GM23248 (cell line): Measurements from ENCODE around the gene C1orf87. TPM values are rescaled to one million over a fixed set of nuclear protein-coding genes. Genes with fewer than 3 reads are reported as not detected.

Experiments used
- DNase-seq: peaks from one replicate; pipeline ENCODE4 v3.0.0-alpha.2; 2015
- H2AFZ ChIP-seq: fragments of 200-600 bp; sonication (generic); 2 replicates; pipeline ENCODE4 v1.6.1; 2016; ENCODE audit warnings: antibody characterized with exemption
- H3F3A ChIP-seq: fragments of 200-600 bp; sonication (generic); 2 replicates; pipeline ENCODE4 v1.6.1; 2016; ENCODE audit warnings: mild to moderate bottlenecking, antibody characterized with exemption, mixed run types; ENCODE audit not compliant: insufficient read depth
- H3K27ac ChIP-seq: fragments of 200-600 bp; sonication (generic); 2 replicates; pipeline ENCODE4 v1.5.1; 2016; ENCODE audit warnings: mild to moderate bottlenecking
- H3K27me3 ChIP-seq: fragments of 200-600 bp; sonication (generic); replicated peaks from 2 replicates; pipeline ENCODE4 v1.6.1; 2016; ENCODE audit warnings: mild to moderate bottlenecking; ENCODE audit not compliant: insufficient read depth
- H3K36me3 ChIP-seq: fragments of 200-600 bp; sonication (generic); 2 replicates; pipeline ENCODE4 v1.6.1; 2016; ENCODE audit warnings: low read depth, mild to moderate bottlenecking
- H3K4me1 ChIP-seq: fragments of 200-600 bp; sonication (generic); 2 replicates; pipeline ENCODE4 v1.6.1; 2016; ENCODE audit warnings: mild to moderate bottlenecking; ENCODE audit not compliant: insufficient read depth
- H3K4me2 ChIP-seq: fragments of 200-600 bp; sonication (generic); one replicate; pipeline ENCODE4 v1.6.1; 2016; ENCODE audit warnings: mild to moderate bottlenecking; ENCODE audit not compliant: unreplicated experiment
- H3K4me3 ChIP-seq: fragments of 200-600 bp; sonication (generic); 2 replicates; pipeline ENCODE4 v1.5.1; 2016; ENCODE audit warnings: mild to moderate bottlenecking
- H3K79me2 ChIP-seq: fragments of 200-600 bp; sonication (generic); 2 replicates; pipeline ENCODE4 v1.6.1; 2016; ENCODE audit warnings: mild to moderate bottlenecking; ENCODE audit not compliant: insufficient read depth
- H3K9ac ChIP-seq: fragments of 200-600 bp; sonication (generic); 2 replicates; pipeline ENCODE4 v1.6.1; 2016; ENCODE audit warnings: mild to moderate bottlenecking
- H3K9me2 ChIP-seq: fragments of 200-600 bp; sonication (generic); 2 replicates; pipeline ENCODE4 v1.6.1; 2016; ENCODE audit warnings: mixed run types, mild to moderate bottlenecking, moderate library complexity; ENCODE audit not compliant: insufficient read depth
- H3K9me3 ChIP-seq: fragments of 200-600 bp; sonication (generic); one replicate; pipeline ENCODE4 v1.6.1; 2017; ENCODE audit warnings: low read depth
- H4K20me1 ChIP-seq: fragments of 200-600 bp; sonication (generic); 2 replicates; pipeline ENCODE4 v1.6.0; 2016; ENCODE audit not compliant: insufficient read depth
- EZH2 ChIP-seq: fragments of 200-600 bp; sonication (generic); IDR thresholded peaks from 2 replicates; pipeline ENCODE4 v1.6.1; 2018; ENCODE audit warnings: antibody characterized with exemption, mild to moderate bottlenecking; ENCODE audit not compliant: insufficient read depth, poor library complexity, severe bottlenecking
- EZH2phosphoT487 ChIP-seq: fragments of 200-600 bp; sonication (generic); IDR thresholded peaks from 2 replicates; pipeline ENCODE4 v1.6.1; 2018; ENCODE audit warnings: antibody characterized with exemption, moderate library complexity, mild to moderate bottlenecking, low read depth; ENCODE audit not compliant: insufficient read depth
- WGBS, 2 experiments: methylation state at CpG; one replicate each; pipeline ENCODE4 v1.1.6; 2015 to 2017; ENCODE audit warnings: low lambda C conversion rate in 2 of 2, low coverage in 1 of 2; ENCODE audit errors: missing lambda C conversion rate in 2 of 2; 5-methylcytosine and 5-hydroxymethylcytosine counted together
- in situ Hi-C: fragments of 300-500 bp; cut with MboI; formaldehyde crosslinking; loops from 2 replicates; pipeline ENCODE4 v1.15.0; 2020
- polyA plus RNA-seq: library from polyadenylated mRNA; unstranded; fragments of >200 nt; fragmentation: Nextera tagmentation; extraction: Ambion mirVana; gene quantifications from 2 replicates; pipeline ENCODE4 v1.2.1, GENCODE V29; 2016
- total RNA-seq: library from RNA; depleted of rRNA; stranded (reverse); fragments of >200 nt; shearing (Covaris generic); gene quantifications from 2 replicates; pipeline ENCODE4 v1.2.3, GENCODE V29; 2014

Gene C1orf87
- total and polyA plus RNA-seq, 2 experiments from 2014 or later, result not detected

DNA sequence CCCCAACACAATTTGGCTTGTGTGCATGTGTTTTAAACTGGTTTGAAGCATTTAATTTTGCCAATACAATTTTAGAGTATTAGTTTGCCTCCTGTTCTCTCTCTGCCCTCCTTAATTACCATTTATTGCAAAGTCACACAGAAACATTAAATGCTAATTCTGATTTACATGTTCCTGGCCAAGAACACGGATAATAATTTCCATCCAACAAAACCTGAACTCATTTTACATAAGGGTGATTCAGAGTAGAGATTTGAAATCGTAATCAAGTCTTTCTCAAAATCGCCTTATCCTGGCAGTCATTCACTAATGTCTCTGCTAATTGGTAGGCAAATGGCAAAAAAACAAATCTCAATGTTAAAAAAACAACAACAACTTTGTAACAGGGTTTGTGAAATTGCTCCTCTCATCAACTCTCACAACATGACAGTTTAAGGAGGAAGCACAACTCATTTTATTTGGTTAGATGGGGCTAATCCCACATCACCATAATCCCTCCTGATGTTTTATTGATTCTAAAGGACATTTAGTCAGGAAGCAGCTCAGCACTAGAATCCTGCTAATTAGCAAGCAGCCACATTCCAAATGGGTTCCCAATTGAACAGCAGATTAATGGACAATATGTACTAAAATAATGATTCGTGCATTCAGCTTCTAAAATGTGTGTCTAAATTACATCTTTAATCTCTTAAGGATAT, 55.9 kb downstream of the C1orf87 start:
- Histone ChIP-seq H3K9me2 (no peaks in the 10 kb centered on the region), H3K27ac (no peak overlapping the region), H3K4me3 (no peak overlapping the region), H3K9ac (no peak overlapping the region), H3K4me1 (no peaks in the 10 kb centered on the region), H3K9me3 (no peaks in the 10 kb centered on the region), H4K20me1 (no peaks in the 10 kb centered on the region), H2AFZ (no peak overlapping the region), H3K36me3 (no peaks in the 10 kb centered on the region), H3K27me3 (no peaks in the 10 kb centered on the region), H3K4me2 (no peak overlapping the region), H3K79me2 (no peaks in the 10 kb centered on the region), H3F3A (no peaks in the 10 kb centered on the region)
- no peak for TF ChIP-seq EZH2
- TF ChIP-seq EZH2phosphoT487, result no peak
- 15 to 18% methylated on average over 4 of the region's 4 CpGs for WGBS, 2 experiments
- DNase-seq, result no peak
- in situ Hi-C loops, result no loop called here

DNA sequence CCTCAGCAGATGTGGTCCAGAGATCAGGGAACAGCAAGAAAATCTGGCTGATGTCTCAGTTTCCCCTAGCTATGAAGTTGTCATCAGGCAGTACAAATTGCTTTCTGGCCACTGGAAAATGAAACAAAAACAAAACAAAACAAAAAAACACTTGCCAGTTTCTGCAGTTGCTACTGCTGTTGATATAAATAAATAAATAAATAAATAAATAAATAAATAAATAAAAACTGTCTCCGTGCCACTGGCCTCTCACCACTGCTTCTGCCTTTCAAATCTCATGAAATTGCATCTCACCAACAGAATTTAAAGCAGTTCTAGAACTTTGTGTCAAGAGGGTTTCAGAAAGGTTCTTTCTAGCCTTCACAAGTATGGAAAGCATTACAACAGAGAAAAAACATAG, 62.9 kb downstream of the C1orf87 start:
- H3K27me3 ChIP-seq, result no peaks in the 10 kb centered on the region
- H2AFZ ChIP-seq, result no peak overlapping the region
- no peak for DNase-seq
- WGBS, 2 experiments, result 12 to 18% methylated on average over 1 of the region's 1 CpG
- TF ChIP-seq EZH2phosphoT487 (no peak), EZH2 (no peak)
- no peak overlapping the region for H3K9ac ChIP-seq
- H3K27ac ChIP-seq, result no peak overlapping the region
- in situ Hi-C loops, result no loop called here
- no peaks in the 10 kb centered on the region for H3K79me2 ChIP-seq
- H3K4me2 ChIP-seq, result no peak overlapping the region
- no peaks in the 10 kb centered on the region for H3K9me2 ChIP-seq
- no peaks in the 10 kb centered on the region for H3K36me3 ChIP-seq
- no peak overlapping the region for H3K4me3 ChIP-seq
- no peaks in the 10 kb centered on the region for H3K9me3 ChIP-seq
- H3K4me1 ChIP-seq, result no peaks in the 10 kb centered on the region
- no peaks in the 10 kb centered on the region for H3F3A ChIP-seq
- no peaks in the 10 kb centered on the region for H4K20me1 ChIP-seq

DNA sequence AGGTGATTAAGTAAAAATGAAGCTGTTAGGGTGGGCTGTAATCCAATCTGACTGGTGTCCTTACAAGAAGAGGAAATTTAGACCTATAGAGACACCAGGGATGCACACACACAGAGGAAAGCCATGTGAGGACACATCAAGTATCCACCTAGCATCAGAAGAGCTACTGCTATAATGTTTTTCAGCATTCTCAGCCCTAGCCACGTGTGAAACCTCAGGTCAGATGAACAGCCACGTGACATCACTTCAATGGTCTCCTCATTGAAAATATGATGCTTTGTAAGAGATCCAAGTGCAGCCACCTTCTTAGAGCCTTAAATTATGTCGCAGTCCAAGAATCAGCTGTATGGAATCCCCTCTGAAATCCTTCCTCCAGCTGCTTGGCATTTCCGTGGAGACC, 65.1 kb downstream of the C1orf87 start:
- WGBS, 2 experiments, result 68 to 69% methylated on average over 4 of the region's 4 CpGs

DNA sequence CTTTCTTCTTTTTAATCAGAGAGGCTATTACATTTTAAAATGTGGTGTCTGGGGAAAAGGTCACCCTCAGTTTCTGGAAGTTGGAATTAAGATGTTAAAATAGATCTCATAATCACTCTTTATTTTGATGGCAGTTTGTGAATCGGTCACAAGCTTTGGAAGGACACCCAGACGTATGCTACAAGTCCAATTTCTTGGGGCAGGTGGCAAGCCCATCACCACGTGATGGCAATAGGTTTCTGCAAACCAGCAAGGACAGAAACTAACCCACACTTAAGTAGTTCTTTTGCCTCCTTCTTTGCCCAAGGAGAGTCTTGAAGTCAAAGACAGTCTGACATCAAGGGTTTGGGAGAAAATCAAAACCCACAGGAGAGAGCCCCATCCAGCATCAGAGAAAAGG, 72.9 kb downstream of the C1orf87 start:
- peaks cover 60% of the 10 kb centered on the region for H3K27me3 ChIP-seq
- WGBS, 2 experiments, result 31 to 34% methylated on average over 3 of the region's 3 CpGs
- in situ Hi-C loops, result no loop called here

More for the DNA sequence above, 65.1 kb downstream of the C1orf87 start:
- H3K9ac ChIP-seq, result no peak overlapping the region
- H3K79me2 ChIP-seq, result no peaks in the 10 kb centered on the region
- in situ Hi-C loops, result no loop called here
- H3K9me3 ChIP-seq, result no peaks in the 10 kb centered on the region
- no peaks in the 10 kb centered on the region for H3K36me3 ChIP-seq
- H3K9me2 ChIP-seq, result no peaks in the 10 kb centered on the region
- H3K4me2 ChIP-seq, result no peak overlapping the region
- H3K4me3 ChIP-seq, result no peak overlapping the region
- no peaks in the 10 kb centered on the region for H4K20me1 ChIP-seq
- DNase-seq, result no peak
- H2AFZ ChIP-seq, result no peak overlapping the region
- no peaks in the 10 kb centered on the region for H3K4me1 ChIP-seq
- no peaks in the 10 kb centered on the region for H3K27me3 ChIP-seq
- TF ChIP-seq EZH2phosphoT487 (no peak), EZH2 (no peak)
- H3F3A ChIP-seq, result no peaks in the 10 kb centered on the region
- no peak overlapping the region for H3K27ac ChIP-seq

More for the DNA sequence above, 72.9 kb downstream of the C1orf87 start:
- Histone ChIP-seq H3K9ac (no peak overlapping the region), H3K9me3 (no peaks in the 10 kb centered on the region), H4K20me1 (no peaks in the 10 kb centered on the region), H2AFZ (no peak overlapping the region), H3K4me2 (no peak overlapping the region), H3F3A (peaks cover 2% of the 10 kb centered on the region), H3K9me2 (no peaks in the 10 kb centered on the region), H3K27ac (no peak overlapping the region), H3K4me1 (no peaks in the 10 kb centered on the region), H3K36me3 (no peaks in the 10 kb centered on the region), H3K79me2 (no peaks in the 10 kb centered on the region), H3K4me3 (no peak overlapping the region)
- TF ChIP-seq EZH2, result no peak
- TF ChIP-seq EZH2phosphoT487, result no peak
- DNase-seq, result no peak
